Measurements from ENCODE around the gene RENBP. TPM values are rescaled to one million over a fixed set of nuclear protein-coding genes. Genes with fewer than 3 reads are reported as not detected.

Gene RENBP
- total RNA-seq, 1 donor from 2014 or later = 46.4 TPM

- DNase-seq = no peak
- ATAC-seq = no peak
- Histone ChIP-seq H3K9me3 (no peaks in the 10 kb centered on the region), H3K36me3 (peaks cover 6% of the 10 kb centered on the region), H3K4me1 (peaks cover 18% of the 10 kb centered on the region), H3K4me3 (peak overlapping the region; percentile 60), H3K27ac (peak overlapping the region; percentile 92), H3K27me3 (no peaks in the 10 kb centered on the region)
- intact Hi-C loops (cut with DNase I) = no loop called here
- TF ChIP-seq CTCF (IDR thresholded peaks at IDR 0.05) = no peak
Observed at GRCh38 chrX:153926552-153926857, 17.9 kb downstream of the RENBP start.

GRCh38 chrX:153925739-153926551, 18.5 kb downstream of the RENBP start, which contains the start of gene ARHGAP4:
TSS of gene ARHGAP4 (minus strand) at chrX:153926264. CDS start at chrX:153926202, 62 bp downstream.
- ATAC-seq (peak; percentile 12), DNase-seq (peak; percentile 71)
- Histone ChIP-seq H3K9me3 (no peaks in the 10 kb centered on the region), H3K4me1 (peaks cover 18% of the 10 kb centered on the region), H3K27me3 (no peaks in the 10 kb centered on the region), H3K27ac (peak within 1 kb of the TSS; percentile 92), H3K4me3 (peak within 1 kb of the TSS; percentile 60), H3K36me3 (peaks cover under 1% of the 10 kb centered on the region)
- intact Hi-C loops (cut with DNase I) = no loop called here
- no peak for TF ChIP-seq CTCF (IDR thresholded peaks at IDR 0.05)

- peak overlapping the region; percentile 60 for H3K4me3 ChIP-seq
- peak overlapping the region; percentile 92 for H3K27ac ChIP-seq
- ATAC-seq (no peak), DNase-seq (no peak)
- no peak for TF ChIP-seq CTCF (IDR thresholded peaks at IDR 0.05)
- no peaks in the 10 kb centered on the region for H3K9me3 ChIP-seq
- peaks cover 18% of the 10 kb centered on the region for H3K4me1 ChIP-seq
- H3K36me3 ChIP-seq = no peaks in the 10 kb centered on the region
- intact Hi-C loops (cut with DNase I) = no loop called here
- H3K27me3 ChIP-seq = no peaks in the 10 kb centered on the region
Observed at GRCh38 chrX:153925387-153925738, 19.1 kb downstream of the RENBP start.

- peak; percentile 27 for TF ChIP-seq CTCF (IDR thresholded peaks at IDR 0.05)
- ATAC-seq (no peak), DNase-seq (no peak)
Observed at GRCh38 chrX:153924149-153924861, 20.1 kb downstream of the RENBP start.

GRCh38 chrX:153922932-153923857, 21.2 kb downstream of the RENBP start:
- Histone ChIP-seq H3K9me3 (no peaks in the 10 kb centered on the region), H3K36me3 (no peaks in the 10 kb centered on the region), H3K27ac (no peak overlapping the region), H3K4me1 (peaks cover 13% of the 10 kb centered on the region), H3K4me3 (no peak overlapping the region), H3K27me3 (no peaks in the 10 kb centered on the region)
- ATAC-seq (peak; percentile 55), DNase-seq (peak; percentile 85)
- intact Hi-C loops (cut with DNase I) = no loop called here
- peak; percentile 44 for TF ChIP-seq CTCF (IDR thresholded peaks at IDR 0.05)

More at GRCh38 chrX:153924149-153924861, 20.1 kb downstream of the RENBP start:
- Histone ChIP-seq H3K9me3 (no peaks in the 10 kb centered on the region), H3K4me1 (peaks cover 18% of the 10 kb centered on the region), H3K36me3 (no peaks in the 10 kb centered on the region), H3K27ac (peak overlapping the region; percentile 92), H3K27me3 (no peaks in the 10 kb centered on the region), H3K4me3 (peak overlapping the region; percentile 60)
- intact Hi-C loops (cut with DNase I) = no loop called here
